Measurements from ENCODE around the gene PIAS1. TPM values are rescaled to one million over a fixed set of nuclear protein-coding genes. Genes with fewer than 3 reads are reported as not detected.

The PIAS1 gene
- total and polyA plus RNA-seq, 2 donors (not counting 1 experiment from before 2014, with no cell fraction given): 28.8 to 87.3 TPM

DNA sequence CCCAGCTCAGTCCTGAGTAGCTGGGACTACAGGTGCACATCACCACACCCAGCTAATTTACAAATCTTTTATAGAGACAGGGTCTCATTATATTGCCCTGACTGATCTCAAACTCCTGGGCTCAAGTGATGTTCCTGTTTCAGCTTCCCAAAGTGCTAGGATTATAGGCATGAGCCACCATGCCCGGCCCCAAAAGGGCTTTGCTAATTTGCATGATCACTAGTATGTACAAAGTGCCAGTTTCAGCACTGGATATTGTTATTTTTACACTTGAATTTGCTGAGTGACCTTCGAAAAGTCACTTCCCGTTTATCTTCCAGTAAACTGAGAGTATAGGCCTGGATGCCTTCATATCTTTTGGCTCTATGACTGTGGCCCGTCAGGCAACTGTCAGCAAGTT, 163.2 kb downstream of the PIAS1 start:
- no peaks in the 10 kb centered on the region for H3K4me1 ChIP-seq (ENCODE audit: control insufficient read depth in 2 of 2, insufficient read depth in 2 of 2, low read length in 2 of 2)
- peaks cover 0 to 12% of the 10 kb centered on the region in 2 experiments for H3K36me3 ChIP-seq (replicated peaks in 1 of 2; ENCODE audit: control extremely low read depth in 1 of 2, control insufficient read depth in 1 of 2, extremely low read depth in 1 of 2, insufficient read depth in 2 of 2, low read length in 1 of 2)
- Mint-ChIP-seq H3K27ac (no peak overlapping the region), H3K4me3 (no peak overlapping the region), H3K27me3 (no peaks in the 10 kb centered on the region), H3K9me3 (ENCODE audit: insufficient read depth) (no peaks in the 10 kb centered on the region), H3K4me1 (no peaks in the 10 kb centered on the region)
- POLR2A ChIA-PET: no interaction called here
- no peaks in the 10 kb centered on the region for H3K9me3 ChIP-seq (ENCODE audit: control extremely low read depth in 1 of 3, control insufficient read depth in 2 of 3, insufficient read depth in 1 of 3, low read length in 2 of 3)
- TF ChIP-seq EZH2 (IDR thresholded peaks at IDR 0.05; ENCODE audit: borderline replicate concordance, insufficient read depth, low read depth, low read length, poor library complexity, severe bottlenecking) (no peak), CTCF (IDR thresholded peaks at IDR 0.05) (no peak)
- H3K4me2 ChIP-seq (replicated peaks; ENCODE audit: low read depth, low read length, poor library complexity, severe bottlenecking): no peak overlapping the region
- ATAC-seq (ENCODE audit: low read depth) (no peak), DNase-seq (no peak)
- H3K27me3 ChIP-seq (replicated peaks in 1 of 4; ENCODE audit: control extremely low read depth in 1 of 4, control insufficient read depth in 3 of 4, insufficient read depth in 4 of 4, low read length in 3 of 4): no peaks in the 10 kb centered on the region
- H3K9ac ChIP-seq (ENCODE audit: low read length): no peak overlapping the region
- peaks cover 6% of the 10 kb centered on the region for H3K79me2 ChIP-seq (ENCODE audit: control insufficient read depth, insufficient read depth, low read length)
- 86% methylated on average over 2 of the region's 4 CpGs for WGBS (ENCODE audit: insufficient coverage)
- no peak overlapping the region for H3K4me3 ChIP-seq (ENCODE audit: control extremely low read depth in 1 of 5, extremely low read depth in 1 of 5, insufficient read depth in 1 of 5, low read depth in 2 of 5, low read length in 4 of 5)
- H4K20me1 ChIP-seq (ENCODE audit: control insufficient read depth, insufficient read depth, low read length, poor library complexity, severe bottlenecking): peaks cover 11% of the 10 kb centered on the region
- H3K27ac ChIP-seq (ENCODE audit: low read length in 2 of 2): no peak overlapping the region
- intact Hi-C loops (cut with micrococcal nuclease): no loop called here
- no peak overlapping the region for H2AFZ ChIP-seq (ENCODE audit: insufficient read depth, low read depth, low read length, poor library complexity, severe bottlenecking)
- CTCF ChIA-PET: no interaction called here

DNA sequence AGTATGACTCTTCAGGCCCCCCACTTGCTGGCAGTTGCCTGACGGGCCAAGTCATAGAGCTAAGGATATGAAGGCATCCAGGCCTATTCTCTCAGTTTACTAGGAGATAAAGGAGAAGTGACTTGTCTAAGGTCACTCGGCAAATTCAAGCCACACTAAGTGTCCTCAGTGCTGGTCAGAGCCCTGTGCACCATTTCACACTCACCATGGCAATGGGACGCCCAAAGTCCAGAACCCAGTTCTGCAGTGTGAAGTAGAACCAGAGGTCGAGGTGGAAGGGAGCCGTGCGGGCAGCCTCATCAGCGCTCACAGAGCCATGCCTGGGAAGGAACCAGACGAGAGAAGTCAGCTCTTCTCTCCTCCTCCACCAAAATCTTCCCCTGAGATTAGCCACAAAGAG, 164.2 kb downstream of the PIAS1 start:
- H3K4me3 ChIP-seq (ENCODE audit: control extremely low read depth in 1 of 5, extremely low read depth in 1 of 5, insufficient read depth in 1 of 5, low read depth in 2 of 5, low read length in 4 of 5): no peak overlapping the region
- H3K27me3 ChIP-seq (replicated peaks in 1 of 4; ENCODE audit: control extremely low read depth in 1 of 4, control insufficient read depth in 3 of 4, insufficient read depth in 4 of 4, low read length in 3 of 4): no peaks in the 10 kb centered on the region
- H3K27me3 Mint-ChIP-seq: no peaks in the 10 kb centered on the region
- no peak overlapping the region for H3K9ac ChIP-seq (ENCODE audit: low read length)
- DNase-seq (no peak), ATAC-seq (ENCODE audit: low read depth) (no peak)
- no peak overlapping the region for H3K27ac ChIP-seq (ENCODE audit: low read length in 2 of 2)
- H3K9me3 Mint-ChIP-seq (ENCODE audit: insufficient read depth): no peaks in the 10 kb centered on the region
- TF ChIP-seq CTCF (IDR thresholded peaks at IDR 0.05) (no peak), EZH2 (IDR thresholded peaks at IDR 0.05; ENCODE audit: borderline replicate concordance, insufficient read depth, low read depth, low read length, poor library complexity, severe bottlenecking) (no peak)
- no peak overlapping the region for H3K4me3 Mint-ChIP-seq
- CTCF ChIA-PET: interaction anchor here (0.6 kb wide), 1 partner anchor 23 kb away, joined by 3 read pairs; no protein-coding TSS in a partner anchor
- H3K79me2 ChIP-seq (ENCODE audit: control insufficient read depth, insufficient read depth, low read length): peaks cover 11% of the 10 kb centered on the region
- peaks cover 14% of the 10 kb centered on the region for H4K20me1 ChIP-seq (ENCODE audit: control insufficient read depth, insufficient read depth, low read length, poor library complexity, severe bottlenecking)
- peaks cover 0 to 12% of the 10 kb centered on the region in 2 experiments for H3K36me3 ChIP-seq (replicated peaks in 1 of 2; ENCODE audit: control extremely low read depth in 1 of 2, control insufficient read depth in 1 of 2, extremely low read depth in 1 of 2, insufficient read depth in 2 of 2, low read length in 1 of 2)
- POLR2A ChIA-PET: no interaction called here
- no peaks in the 10 kb centered on the region for H3K4me1 ChIP-seq (ENCODE audit: control insufficient read depth in 2 of 2, insufficient read depth in 2 of 2, low read length in 2 of 2)
- intact Hi-C loops (cut with micrococcal nuclease): no loop called here
- 100% methylated on average over 1 of the region's 8 CpGs for WGBS (ENCODE audit: insufficient coverage)
- no peaks in the 10 kb centered on the region for H3K4me1 Mint-ChIP-seq
- H3K4me2 ChIP-seq (replicated peaks; ENCODE audit: low read depth, low read length, poor library complexity, severe bottlenecking): no peak overlapping the region
- H2AFZ ChIP-seq (ENCODE audit: insufficient read depth, low read depth, low read length, poor library complexity, severe bottlenecking): no peak overlapping the region
- no peak overlapping the region for H3K27ac Mint-ChIP-seq
- no peaks in the 10 kb centered on the region for H3K9me3 ChIP-seq (ENCODE audit: control extremely low read depth in 1 of 3, control insufficient read depth in 2 of 3, insufficient read depth in 1 of 3, low read length in 2 of 3)
